Ovary (tissue), 9 donors: ENCODE measurements around the gene FAM117B. TPM values are rescaled to one million over a fixed set of nuclear protein-coding genes. Genes with fewer than 3 reads are reported as not detected.

ENCODE experiments used
- DNase-seq, 5 donors: peaks; one replicate each; pipeline ENCODE4 v3.0.0-alpha.2; 2019 to 2020
- H3K27ac ChIP-seq, 2 donors: fragments of 200-600 bp; one replicate each; pipeline versions ENCODE4 v1.5.1 to v1.8.0; 2019 to 2022
- H3K27me3 ChIP-seq: fragments of 200-600 bp; one replicate; pipeline ENCODE4 v1.8.0; 2022
- H3K36me3 ChIP-seq: fragments of 200-600 bp; sonication (generic); one replicate; pipeline ENCODE4 v1.5.1; 2019
- H3K4me1 ChIP-seq: one replicate; pipeline ENCODE4 v1.8.1; 2013; ENCODE audit warnings: mild to moderate bottlenecking, moderate library complexity; ENCODE audit not compliant: insufficient read depth
- H3K4me3 ChIP-seq: fragments of 200-600 bp; sonication (generic); one replicate; pipeline ENCODE4 v1.5.1; 2017
- H3K9me3 ChIP-seq, 2 donors: fragments of 200-600 bp in 1 of 2; sonication (generic) in 1 of 2; one replicate each; pipeline versions ENCODE4 v1.5.1 to v1.8.1; 2013 to 2019; ENCODE audit warnings: mild to moderate bottlenecking in 1 of 2, moderate library complexity in 1 of 2
- EP300 ChIP-seq: sonication (generic); formaldehyde crosslinking; IDR thresholded peaks from one replicate; pipeline ENCODE4 v1.6.1; 2017; ENCODE audit warnings: antibody characterized with exemption
- POLR2A ChIP-seq: fragments of 450-650 bp; IDR thresholded peaks from one replicate; pipeline ENCODE4 v1.6.1; 2017; ENCODE audit warnings: antibody characterized with exemption, mild to moderate bottlenecking, moderate library complexity
- WGBS, 3 donors: extraction: QIAGEN DNeasy Blood & Tissue Kit in 1 of 3; methylation state at CpG; one replicate each; pipeline versions ENCODE4 v1.1.5 to v1.1.7; 2013 to 2017; 5-methylcytosine and 5-hydroxymethylcytosine counted together
- intact Hi-C, 4 donors: fragments of 100-400 bp; cut with DNase I; formaldehyde crosslinking; loops; one replicate each; pipeline versions ENCODE4 v1.11.0 to v1.15.1; 2022 to 2023
- polyA plus RNA-seq, 2 donors: library from polyadenylated mRNA; stranded (reverse); fragments of 200-250 nt in 1 of 2; fragments of 350-450 nt in 1 of 2; fragmentation: Illumina TruSeq in 1 of 2; extraction: RNeasy Lipid Tissue Mini Kit (QIAGEN cat#74804) in 1 of 2; gene quantifications; one replicate each; pipeline ENCODE4 v1.2.3, GENCODE V29; 2013 to 2014
- total RNA-seq, 7 donors: library from RNA; depleted of rRNA in 2 of 7; stranded (reverse); fragments of >200 nt in 2 of 7; fragmentation: NEBNext Ultra II Directional in 3 of 7; extraction: Animal tissue kit (Norgen Biotek cat#: 25700) in 3 of 7; gene quantifications; one replicate each; pipeline versions ENCODE4 v1.1.0 to v1.2.4, GENCODE V29; 2016 to 2023
- TF ChIP-seq, protein P1 (sequence below), 3 donors: fragments of 450-650 bp in 2 of 3; fragments of 200-600 bp in 1 of 3; IDR thresholded peaks; one replicate each; pipeline versions ENCODE4 v1.5.1 to v1.8.0; 2016 to 2022; ENCODE audit warnings: antibody characterized with exemption in 3 of 3, mild to moderate bottlenecking in 1 of 3
- donor health status: DM: no; HTN: no; CAD: no; lungs with moderate emphysema.
- donor health status: DM: no; HTN: no; CAD: no.
- donor health status: Bipolar disorder and iron deficiency.
- donor health status: DM: yes; HTN: yes; CAD: no.
- donor health status: DM: no; HTN: no; CAD: no.
- donor health status: DM: yes; HTN: yes; CAD: no.

FAM117B gene
- total and polyA plus RNA-seq, 9 donors, result 5.1 to 13.6 (median 9.8) TPM

DNA sequence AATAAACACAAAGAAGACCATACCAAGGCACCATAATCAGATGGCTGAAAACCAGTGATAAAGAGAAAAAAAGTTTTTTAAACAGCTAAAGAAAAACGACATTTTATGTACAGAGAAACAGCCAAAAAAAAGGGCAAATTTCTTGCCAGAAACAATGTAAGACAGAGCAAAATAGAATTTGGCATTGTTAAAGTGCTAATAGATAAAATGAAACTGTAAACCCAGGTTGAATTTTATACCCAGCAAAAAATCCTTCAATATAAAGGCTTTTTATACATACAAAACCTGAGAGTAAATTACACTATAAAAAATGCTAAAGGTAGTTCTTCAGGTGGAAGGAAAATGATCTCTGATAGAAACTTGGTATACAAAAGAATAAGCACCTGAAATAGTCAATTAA lies 45.7 kb downstream of the FAM117B start:
- DNase-seq, result no peak
- WGBS, 3 donors, result 80 to 87% (median 81%) methylated on average over 1 of the region's 1 CpG
- Histone ChIP-seq H3K27ac (no peak overlapping the region), H3K9me3 (peaks cover 0 to 4% of the 10 kb centered on the region in 2 donors), H3K36me3 (no peaks in the 10 kb centered on the region), H3K4me1 (no peaks in the 10 kb centered on the region), H3K27me3 (no peaks in the 10 kb centered on the region), H3K4me3 (no peak overlapping the region)
- intact Hi-C loops, result no loop called here
- TF ChIP-seq EP300, result no peak
- TF ChIP-seq POLR2A, result no peak
- TF ChIP-seq, protein P1, sequence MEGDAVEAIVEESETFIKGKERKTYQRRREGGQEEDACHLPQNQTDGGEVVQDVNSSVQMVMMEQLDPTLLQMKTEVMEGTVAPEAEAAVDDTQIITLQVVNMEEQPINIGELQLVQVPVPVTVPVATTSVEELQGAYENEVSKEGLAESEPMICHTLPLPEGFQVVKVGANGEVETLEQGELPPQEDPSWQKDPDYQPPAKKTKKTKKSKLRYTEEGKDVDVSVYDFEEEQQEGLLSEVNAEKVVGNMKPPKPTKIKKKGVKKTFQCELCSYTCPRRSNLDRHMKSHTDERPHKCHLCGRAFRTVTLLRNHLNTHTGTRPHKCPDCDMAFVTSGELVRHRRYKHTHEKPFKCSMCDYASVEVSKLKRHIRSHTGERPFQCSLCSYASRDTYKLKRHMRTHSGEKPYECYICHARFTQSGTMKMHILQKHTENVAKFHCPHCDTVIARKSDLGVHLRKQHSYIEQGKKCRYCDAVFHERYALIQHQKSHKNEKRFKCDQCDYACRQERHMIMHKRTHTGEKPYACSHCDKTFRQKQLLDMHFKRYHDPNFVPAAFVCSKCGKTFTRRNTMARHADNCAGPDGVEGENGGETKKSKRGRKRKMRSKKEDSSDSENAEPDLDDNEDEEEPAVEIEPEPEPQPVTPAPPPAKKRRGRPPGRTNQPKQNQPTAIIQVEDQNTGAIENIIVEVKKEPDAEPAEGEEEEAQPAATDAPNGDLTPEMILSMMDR (IDR thresholded peaks at IDR 0.05), result no peak

DNA sequence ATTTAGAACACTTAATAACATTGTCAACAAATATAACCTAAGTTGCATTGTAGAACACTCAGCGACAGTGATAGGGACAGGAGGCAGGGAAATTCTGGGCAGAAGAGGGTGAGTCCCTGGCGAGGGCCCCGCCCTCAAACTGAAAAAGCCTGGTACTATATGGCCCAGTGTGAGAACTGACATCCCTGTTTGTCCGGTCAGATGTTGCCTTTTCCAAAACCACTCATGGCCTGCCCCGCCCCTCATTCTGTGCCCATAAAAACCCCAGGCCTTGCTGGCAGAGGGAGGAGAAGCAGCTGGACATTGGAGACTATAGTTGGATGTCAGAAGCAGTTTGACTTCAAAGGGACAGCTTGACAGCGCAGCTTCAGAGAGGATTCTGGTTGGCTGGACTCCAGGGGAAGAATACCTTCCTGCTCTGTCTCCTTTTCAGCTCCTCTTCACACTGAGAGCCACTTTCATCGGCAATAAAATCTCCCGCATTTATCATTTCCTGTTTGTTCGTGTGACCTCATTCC lies 47.0 kb downstream of the FAM117B start:
- 92 to 96% (median 96%) methylated on average over 9 of the region's 9 CpGs for WGBS, 3 donors
- H3K4me1 ChIP-seq, result no peaks in the 10 kb centered on the region
- intact Hi-C loops, result no loop called here
- H3K4me3 ChIP-seq, result no peak overlapping the region
- H3K9me3 ChIP-seq, result peaks cover 0 to 4% of the 10 kb centered on the region in 2 donors
- H3K27ac ChIP-seq, result no peak overlapping the region
- H3K36me3 ChIP-seq, result no peaks in the 10 kb centered on the region
- TF ChIP-seq, protein P1 (IDR thresholded peaks at IDR 0.05), result no peak
- no peak for TF ChIP-seq EP300
- no peak for TF ChIP-seq POLR2A
- no peaks in the 10 kb centered on the region for H3K27me3 ChIP-seq
- DNase-seq, result no peak

DNA sequence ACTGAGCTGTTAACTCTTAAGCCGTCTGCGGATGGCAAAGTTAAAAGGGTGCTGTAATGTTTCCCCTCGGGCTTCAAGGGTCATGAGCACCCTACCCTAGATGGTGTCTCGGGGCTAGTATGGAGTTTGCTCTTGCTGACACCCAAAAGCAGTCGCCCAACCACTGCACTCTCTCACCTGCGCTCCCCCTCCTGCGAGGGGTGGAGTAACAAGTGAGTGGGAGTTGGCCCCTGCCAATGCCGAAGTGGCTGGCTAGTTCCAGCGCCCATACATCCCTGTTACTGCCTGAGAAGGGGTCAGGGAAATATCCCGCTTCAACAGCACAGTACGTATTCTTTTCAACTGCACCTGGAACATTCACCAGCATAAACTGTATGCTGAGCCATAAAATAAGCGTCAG lies 47.5 kb downstream of the FAM117B start:
- Histone ChIP-seq H3K9me3 (peaks cover 0 to 4% of the 10 kb centered on the region in 2 donors), H3K4me1 (no peaks in the 10 kb centered on the region), H3K27me3 (no peaks in the 10 kb centered on the region), H3K27ac (no peak overlapping the region), H3K36me3 (no peaks in the 10 kb centered on the region), H3K4me3 (no peak overlapping the region)
- 93 to 95% (median 93%) methylated on average over 12 of the region's 12 CpGs for WGBS, 3 donors
- TF ChIP-seq, protein P1 (IDR thresholded peaks at IDR 0.05), result no peak
- TF ChIP-seq EP300 (no peak), POLR2A (no peak)
- no peak for DNase-seq
- intact Hi-C loops, result no loop called here

DNA sequence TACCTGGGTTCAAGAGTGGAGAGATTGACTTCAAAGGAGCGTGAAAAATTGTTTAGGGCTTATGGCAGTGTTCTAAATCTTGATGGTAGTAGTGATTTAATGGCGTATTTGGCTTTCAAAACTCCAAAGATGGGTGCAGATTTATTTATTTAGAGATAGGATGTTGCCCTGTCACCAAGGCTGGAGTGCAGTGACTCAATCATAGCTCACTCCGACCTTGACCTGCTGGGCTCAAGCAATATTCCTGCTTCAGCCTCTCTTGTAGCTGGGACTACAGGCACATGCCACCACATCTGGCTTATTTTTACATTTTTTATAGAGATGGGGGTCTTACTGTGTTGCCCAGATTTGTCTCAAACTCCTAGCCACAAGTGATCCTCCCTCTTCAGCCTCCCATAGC lies 52.5 kb downstream of the FAM117B start:
- WGBS, 3 donors, result 93 to 96% (median 95%) methylated on average over 3 of the region's 3 CpGs

More for the DNA sequence above, 52.5 kb downstream of the FAM117B start:
- intact Hi-C loops, result no loop called here
- Histone ChIP-seq H3K27ac (no peak overlapping the region), H3K4me1 (no peaks in the 10 kb centered on the region), H3K36me3 (no peaks in the 10 kb centered on the region), H3K9me3 (no peaks in the 10 kb centered on the region), H3K4me3 (no peak overlapping the region), H3K27me3 (no peaks in the 10 kb centered on the region)
- no peak for DNase-seq
- TF ChIP-seq EP300, result no peak
- TF ChIP-seq POLR2A, result no peak
- TF ChIP-seq, protein P1 (IDR thresholded peaks at IDR 0.05), result no peak
